ENCODE measurements around the gene ZNF141. TPM values are rescaled to one million over a fixed set of nuclear protein-coding genes. Genes with fewer than 3 reads are reported as not detected.
"Not testable (repeated sequence)": the region's sequence is repeated elsewhere in the genome, so short reads cannot be mapped to it uniquely, and the experiment has no call there.

Gene ZNF141
- polyA plus RNA-seq, 3 donors, result 24.9 to 47.0 (median 30.0) TPM

- no peak for DNase-seq (ENCODE audit: extremely low read depth in 1 of 11, low read depth in 9 of 11, low spot score in 4 of 11)
Observed at GRCh38 chr4:373062-373839, 35.6 kb downstream of the ZNF141 start.

DNA sequence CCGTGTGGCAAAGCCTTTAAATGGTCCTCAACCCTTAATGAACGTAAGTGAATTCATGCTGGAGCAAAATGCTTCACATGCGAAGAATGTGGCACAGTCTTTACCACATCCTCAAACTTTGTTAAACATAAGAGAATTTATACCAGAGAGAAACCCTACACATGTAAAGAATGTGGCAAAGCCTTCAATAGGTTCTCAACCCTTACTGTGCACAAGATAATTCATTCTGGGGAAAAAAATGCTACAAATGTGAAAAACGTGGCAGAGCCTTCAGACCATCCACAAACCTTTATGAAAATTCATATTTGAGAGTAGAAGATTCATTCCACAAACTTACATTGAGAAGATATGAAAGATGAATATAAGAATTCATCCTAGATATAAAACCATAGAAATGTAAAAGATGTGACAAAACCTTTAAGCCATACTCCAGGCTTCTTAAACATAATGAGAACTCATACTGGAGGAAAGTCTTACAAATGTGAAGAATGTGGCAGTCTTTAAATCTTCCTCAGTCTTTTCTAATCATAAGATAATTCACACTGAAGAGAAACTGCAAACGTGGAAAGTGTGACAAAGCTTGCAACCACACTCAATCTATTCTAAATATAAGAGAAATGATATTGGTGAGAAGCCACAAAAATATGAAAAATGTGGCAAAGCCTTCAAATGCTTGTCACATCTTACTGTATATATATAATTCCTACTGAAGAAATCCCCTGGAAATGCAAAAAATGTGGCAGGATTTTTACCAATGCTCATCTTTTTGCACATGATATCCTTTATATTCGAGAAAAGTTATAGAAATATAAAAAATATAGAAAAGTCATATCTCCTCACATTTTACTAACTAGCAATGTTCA is 36.9 kb downstream of the ZNF141 start:
- DNase-seq (ENCODE audit: extremely low read depth in 1 of 11, low read depth in 9 of 11, low spot score in 4 of 11), result no peak

- no peak for DNase-seq (ENCODE audit: extremely low read depth in 1 of 11, low read depth in 9 of 11, low spot score in 4 of 11)
Observed at GRCh38 chr4:384311-385010, 46.8 kb downstream of the ZNF141 start.

- DNase-seq (ENCODE audit: extremely low read depth in 1 of 11, low read depth in 9 of 11, low spot score in 4 of 11), result peak in 1 of 11 donors; percentile 1
Observed at GRCh38 chr4:385934-386707, 48.5 kb downstream of the ZNF141 start.

- peak in 1 of 11 donors; percentile 1 for DNase-seq (ENCODE audit: extremely low read depth in 1 of 11, low read depth in 9 of 11, low spot score in 4 of 11)
Observed at GRCh38 chr4:386708-387105, 49.1 kb downstream of the ZNF141 start.

- no peak for DNase-seq (ENCODE audit: extremely low read depth in 1 of 11, low read depth in 9 of 11, low spot score in 4 of 11)
Observed at GRCh38 chr4:404006-404405, 66.4 kb downstream of the ZNF141 start.

- not testable (repeated sequence) for DNase-seq (ENCODE audit: extremely low read depth in 1 of 11, low read depth in 9 of 11, low spot score in 4 of 11)
Observed at GRCh38 chr4:408321-408720, 70.7 kb downstream of the ZNF141 start.

GRCh38 chr4:422587-422986 is 85.0 kb downstream of the ZNF141 start:
- no peak for DNase-seq (ENCODE audit: extremely low read depth in 1 of 11, low read depth in 9 of 11, low spot score in 4 of 11)

Other genes starting within 250 kb of the ZNF141 start
- 10 to 100 TPM; 13.2 to 21.0 (median 20.0) TPM for gene ZNF718, start 213.3 kb upstream of the ZNF141 start, polyA plus RNA-seq (ENCODE audit: insufficient read length in 3 of 3)
- 1 to 10 TPM; 2.0 to 3.7 (median 3.5) TPM for gene ZNF732, start 32.3 kb upstream of the ZNF141 start, polyA plus RNA-seq (ENCODE audit: insufficient read length in 3 of 3)
- 10 to 100 TPM; 37.1 to 45.6 (median 40.7) TPM for gene ZNF721, start 161.3 kb downstream of the ZNF141 start, polyA plus RNA-seq (ENCODE audit: insufficient read length in 3 of 3)
- 10 to 100 TPM; 57.6 to 86.5 (median 61.1) TPM for gene PIGG, start 161.4 kb downstream of the ZNF141 start, polyA plus RNA-seq (ENCODE audit: insufficient read length in 3 of 3)
- gene TMEM271, start 238.5 kb downstream of the ZNF141 start, polyA plus RNA-seq (ENCODE audit: insufficient read length in 3 of 3), result under 1 TPM in 2 of 3 donors, not detected in 1; 0.04 to 0.06 TPM